ENCODE data around the gene CCN5.

GRCh38 chr20:44666066-44666465, 49.1 kb upstream of the CCN5 start:
- TF ChIP-seq, protein P1, sequence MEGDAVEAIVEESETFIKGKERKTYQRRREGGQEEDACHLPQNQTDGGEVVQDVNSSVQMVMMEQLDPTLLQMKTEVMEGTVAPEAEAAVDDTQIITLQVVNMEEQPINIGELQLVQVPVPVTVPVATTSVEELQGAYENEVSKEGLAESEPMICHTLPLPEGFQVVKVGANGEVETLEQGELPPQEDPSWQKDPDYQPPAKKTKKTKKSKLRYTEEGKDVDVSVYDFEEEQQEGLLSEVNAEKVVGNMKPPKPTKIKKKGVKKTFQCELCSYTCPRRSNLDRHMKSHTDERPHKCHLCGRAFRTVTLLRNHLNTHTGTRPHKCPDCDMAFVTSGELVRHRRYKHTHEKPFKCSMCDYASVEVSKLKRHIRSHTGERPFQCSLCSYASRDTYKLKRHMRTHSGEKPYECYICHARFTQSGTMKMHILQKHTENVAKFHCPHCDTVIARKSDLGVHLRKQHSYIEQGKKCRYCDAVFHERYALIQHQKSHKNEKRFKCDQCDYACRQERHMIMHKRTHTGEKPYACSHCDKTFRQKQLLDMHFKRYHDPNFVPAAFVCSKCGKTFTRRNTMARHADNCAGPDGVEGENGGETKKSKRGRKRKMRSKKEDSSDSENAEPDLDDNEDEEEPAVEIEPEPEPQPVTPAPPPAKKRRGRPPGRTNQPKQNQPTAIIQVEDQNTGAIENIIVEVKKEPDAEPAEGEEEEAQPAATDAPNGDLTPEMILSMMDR (IDR thresholded peaks at IDR 0.05), result no peak
- TF ChIP-seq POLR2AphosphoS5 (IDR thresholded peaks at IDR 0.05), result no peak
